HepG2 (cell line): ENCODE measurements around the gene DCLRE1C. TPM values are rescaled to one million over a fixed set of nuclear protein-coding genes. Genes with fewer than 3 reads are reported as not detected.
"Not testable (repeated sequence)": the region's sequence is repeated elsewhere in the genome, so short reads cannot be mapped to it uniquely, and the experiment has no call there.

Experiments used
- ATAC-seq: fragments of 200-7000 bp; cut with Tn5 transposase; 3 replicates; pipeline ENCODE4 v1.9.1; 2020; ENCODE audit warnings: mild to moderate bottlenecking, moderate library complexity
- BruUV-seq: library from RNA; stranded (reverse); fragments of 400-500 nt; replicated peaks from 2 replicates; lab custom pipeline; 2021; lab: Mats Ljungman, UMichigan
- CTCF ChIA-PET: fragments of 300-600 bp; formaldehyde crosslinking; extraction: SDS; loops from one replicate; lab custom pipeline; 2021; ENCODE audit warnings: low total read pairs, inconsistent platforms, low intra/inter-chr PET ratio; lab: Yijun Ruan, JAX
- POLR2A ChIA-PET: fragments of 350-600 bp; sonication (Branson Sonifier 250); formaldehyde crosslinking; loops from one replicate; lab custom pipeline; 2020; ENCODE audit warnings: antibody characterized with exemption, inconsistent platforms; lab: Yijun Ruan, JAX
- DNase-seq: peaks from one replicate; pipeline ENCODE4 v3.0.0-alpha.2; 2015; ENCODE audit warnings: low spot score
- FAIRE-seq: peaks from 3 replicates; lab custom pipeline; 2011; peaks lifted over from hg19 to GRCh38; lab: Jason Lieb, UNC
- H2AFZ ChIP-seq: one replicate; pipeline ENCODE4 v1.6.1; 2011; ENCODE audit warnings: low read length, inconsistent platforms
- H3K27ac ChIP-seq: fragments of 300-600 bp; 3 replicates; pipeline ENCODE4 v1.8.0; 2011; ENCODE audit warnings: mixed run types, mild to moderate bottlenecking, mixed read lengths, low read length, inconsistent platforms; ENCODE audit not compliant: insufficient read depth; ENCODE audit errors: extremely low read length
- H3K27me3 ChIP-seq, 2 experiments: fragments of 200-600 bp in 1 of 2; 2 replicates in 1 of 2; 3 replicates in 1 of 2; pipeline versions ENCODE4 v1.6.0 to v1.8.0; 2011; ENCODE audit warnings: low read length in 2 of 2, mild to moderate bottlenecking in 2 of 2, moderate library complexity in 2 of 2, inconsistent platforms in 1 of 2; ENCODE audit not compliant: insufficient read depth in 2 of 2, control insufficient read depth in 1 of 2
- H3K36me3 ChIP-seq, 2 experiments: fragments of 200-600 bp in 1 of 2; replicated peaks in 1 of 2; 2 replicates in 1 of 2; 3 replicates in 1 of 2; pipeline versions ENCODE4 v1.5.1 to v1.8.0; 2011; ENCODE audit warnings: low read length in 2 of 2, inconsistent platforms in 1 of 2; ENCODE audit not compliant: insufficient read depth in 2 of 2, control insufficient read depth in 1 of 2
- H3K4me1 ChIP-seq: 2 replicates; pipeline ENCODE4 v1.5.1; 2012; ENCODE audit warnings: low read length, inconsistent platforms; ENCODE audit not compliant: insufficient read depth
- H3K4me2 ChIP-seq: 2 replicates; pipeline ENCODE4 v1.6.0; 2011; ENCODE audit warnings: low read depth, low read length, inconsistent platforms
- H3K4me3 ChIP-seq, 3 experiments: fragments of 200-600 bp in 1 of 3; sonication (generic), shearing (Covaris generic) in 1 of 3; replicated peaks in 1 of 3; 2 replicates each; pipeline ENCODE4 v1.5.1; 2011 to 2016; ENCODE audit warnings: low read length in 3 of 3, inconsistent platforms in 2 of 3, low read depth in 2 of 3, mild to moderate bottlenecking in 2 of 3, control low read depth in 1 of 3, mixed read lengths in 1 of 3; ENCODE audit not compliant: insufficient read depth in 1 of 3
- H3K79me2 ChIP-seq: one replicate; pipeline ENCODE4 v1.6.1; 2011; ENCODE audit warnings: low read length, inconsistent platforms; ENCODE audit not compliant: insufficient read depth
- H3K9ac ChIP-seq: 2 replicates; pipeline ENCODE4 v1.6.0; 2011; ENCODE audit warnings: mild to moderate bottlenecking, low read depth, low read length, inconsistent platforms; ENCODE audit not compliant: insufficient read depth
- H3K9me3 ChIP-seq: 2 replicates; pipeline ENCODE4 v1.5.1; 2012; ENCODE audit warnings: mild to moderate bottlenecking, low read length
- H4K20me1 ChIP-seq: 2 replicates; pipeline ENCODE4 v1.6.0; 2011; ENCODE audit warnings: inconsistent platforms, mild to moderate bottlenecking, low read length, moderate library complexity; ENCODE audit not compliant: insufficient read depth
- CTCF ChIP-seq: sonication (generic); formaldehyde crosslinking; IDR thresholded peaks from 2 replicates; pipeline ENCODE4 v1.5.0; 2020; ENCODE audit warnings: mild to moderate bottlenecking, missing genetic modification reagents, moderate library complexity
- FOSL2 ChIP-seq: sonication (generic); formaldehyde crosslinking; IDR thresholded peaks from 2 replicates; pipeline ENCODE4 v1.4.0; 2020; ENCODE audit warnings: missing genetic modification reagents
- SAP130 ChIP-seq: IDR thresholded peaks from 2 replicates; pipeline ENCODE4 v1.6.1; 2016; ENCODE audit warnings: low read depth
- SMC3 ChIP-seq: IDR thresholded peaks from 2 replicates; pipeline ENCODE4 v1.6.1; 2011; ENCODE audit warnings: low read length, improper control_type of control experiment
- STAG1 ChIP-seq: sonication (generic); formaldehyde crosslinking; IDR thresholded peaks from 2 replicates; pipeline ENCODE4 v1.4.0; 2020; ENCODE audit warnings: missing genetic modification reagents
- ZGPAT ChIP-seq: IDR thresholded peaks from 2 replicates; pipeline ENCODE4 v1.6.1; 2016; ENCODE audit warnings: mild to moderate bottlenecking
- ZKSCAN8 ChIP-seq: IDR thresholded peaks from 2 replicates; pipeline ENCODE4 v1.6.1; 2016; ENCODE audit warnings: borderline replicate concordance, missing genetic modification reagents, missing compliant biosample characterization
- ZNF652 ChIP-seq: IDR thresholded peaks from 2 replicates; pipeline ENCODE4 v1.6.1; 2016; ENCODE audit warnings: low read depth, borderline replicate concordance
- WGBS: methylation state at CpG from one replicate; pipeline ENCODE4 v1.1.6; 2017; ENCODE audit warnings: low lambda C conversion rate; 5-methylcytosine and 5-hydroxymethylcytosine counted together
- in situ Hi-C: cut with HindIII; loops from 2 replicates; pipeline ENCODE4 v1.10.0; 2017; ENCODE audit warnings: low pct_unique_long_range_greater_than_20kb; ENCODE audit not compliant: extremely low pct_ligation_motif_present
- intact Hi-C: fragments of 100-400 bp; cut with micrococcal nuclease; formaldehyde crosslinking; loops from one replicate; pipeline ENCODE4 v1.10.0; 2022; ENCODE audit not compliant: unreplicated experiment
- polyA plus RNA-seq, 8 experiments: library from polyadenylated mRNA; depleted of rRNA in 3 of 8; stranded (reverse) in 7 of 8; unstranded in 1 of 8; fragments of >200 nt; fragmentation: Illumina TruSeq in 4 of 8; extraction: Trizol in 4 of 8; gene quantifications; 2 replicates each; pipeline versions ENCODE4 v1.2.1 to v1.2.3, GENCODE V29; 2011 to 2016; ENCODE audit warnings: low read depth in 4 of 8, missing spikeins in 1 of 8, mixed read lengths in 1 of 8; ENCODE audit not compliant: insufficient read depth in 1 of 8
- total RNA-seq, 5 experiments: library from RNA; depleted of rRNA; stranded (reverse); fragments of >200 nt; fragmentation: Illumina TruSeq; extraction: Trizol; gene quantifications; 2 replicates each; pipeline ENCODE4 v1.2.3, GENCODE V29; 2016; ENCODE audit warnings: low read depth in 1 of 5
- TF ChIP-seq, protein P1 (sequence below), 2 experiments: sonication (generic) in 1 of 2; formaldehyde crosslinking in 1 of 2; IDR thresholded peaks; 2 replicates each; pipeline versions ENCODE4 v1.4.0 to v1.6.1; 2018 to 2020; ENCODE audit warnings: missing genetic modification reagents in 2 of 2, borderline replicate concordance in 1 of 2, low read depth in 1 of 2, mild to moderate bottlenecking in 1 of 2, missing biosample characterization in 1 of 2

DCLRE1C gene
- total and polyA plus RNA-seq, 2 of the 13 experiments (the other 11 are each of a cell fraction or from before 2014, with no cell fraction given) = 3.0 to 10.3 TPM

DNA sequence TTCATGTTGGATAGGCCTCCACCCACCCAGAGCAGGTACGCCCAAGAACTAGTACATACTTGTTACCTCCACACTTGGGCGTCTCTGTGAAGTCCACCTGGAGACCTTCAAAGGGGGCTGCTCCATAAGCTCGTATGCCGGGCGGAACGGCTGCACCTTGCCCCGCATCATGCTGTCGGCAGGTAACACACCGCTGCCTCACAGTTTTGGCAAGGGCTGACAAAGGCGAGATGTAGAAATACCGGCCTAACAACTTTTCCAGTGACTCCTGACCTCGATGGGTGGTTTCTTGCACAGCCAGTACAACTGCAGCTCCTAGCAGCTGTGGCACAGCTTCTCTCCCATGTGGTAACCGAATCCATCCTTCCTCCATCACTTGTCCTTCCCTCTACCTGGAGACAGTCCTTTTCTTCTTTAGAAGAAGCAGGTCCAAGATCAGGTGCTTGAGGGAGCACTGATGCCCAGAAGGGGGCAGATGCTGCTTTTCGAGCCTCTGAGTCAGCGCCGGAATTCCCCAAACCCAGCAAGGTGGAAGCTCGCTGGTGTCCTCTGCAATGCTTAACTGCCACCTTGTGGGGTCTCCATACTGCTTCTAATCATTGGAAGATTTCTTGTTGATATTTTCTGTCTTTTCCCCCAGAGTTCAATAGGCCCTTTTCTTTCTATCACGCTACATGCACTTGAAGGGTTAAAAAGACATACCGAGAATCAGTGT, 37.3 kb upstream of the DCLRE1C start:
- intact Hi-C loops = loop anchor here (1.0 to 10.0 kb wide), 3 partner anchors 96 to 174 kb away; partner anchors contain the start of genes ACBD7 and NMT2
- 25% methylated on average over 9 of the region's 19 CpGs for WGBS
- BruUV-seq = not testable (repeated sequence)

More for the DNA sequence above, 37.3 kb upstream of the DCLRE1C start:
- H3K27ac ChIP-seq, ATAC-seq, H4K20me1 ChIP-seq, POLR2A ChIA-PET, H3K36me3 ChIP-seq, H3K9me3 ChIP-seq, H2AFZ ChIP-seq, H3K79me2 ChIP-seq, H3K9ac ChIP-seq: not testable (repeated sequence)
- Histone ChIP-seq H3K27me3 (peaks cover 0 to 11% of the 10 kb centered on the region in 2 experiments; a peak in 1 of 5 replicates), H3K4me1 (peaks cover 28% of the 10 kb centered on the region), H3K4me2 (peak overlapping the region; percentile 70), H3K4me3 (peak overlapping the region in 1 of 3 experiments; percentile 48; a peak in 1 of 6 replicates)
- TF ChIP-seq SMC3 (0 out of 2 replicates have a peak, but pooled peaks have one; percentile 11), ZKSCAN8 (CRISPR knock-in tag) (0 out of 2 replicates have a peak, but pooled peaks have one; percentile 30), ZGPAT (CRISPR knock-in tag) (0 out of 2 replicates have a peak, but pooled peaks have one; percentile 14), STAG1 (CRISPR knock-in tag) (peak; percentile 70), CTCF (peak; percentile 62), SAP130 (CRISPR knock-in tag) (peak; percentile 21), ZNF652 (peak; percentile 72; the same call in 1 of the 2 replicates), FOSL2 (CRISPR knock-in tag) (peak; percentile 77)
- TF ChIP-seq, protein P1, sequence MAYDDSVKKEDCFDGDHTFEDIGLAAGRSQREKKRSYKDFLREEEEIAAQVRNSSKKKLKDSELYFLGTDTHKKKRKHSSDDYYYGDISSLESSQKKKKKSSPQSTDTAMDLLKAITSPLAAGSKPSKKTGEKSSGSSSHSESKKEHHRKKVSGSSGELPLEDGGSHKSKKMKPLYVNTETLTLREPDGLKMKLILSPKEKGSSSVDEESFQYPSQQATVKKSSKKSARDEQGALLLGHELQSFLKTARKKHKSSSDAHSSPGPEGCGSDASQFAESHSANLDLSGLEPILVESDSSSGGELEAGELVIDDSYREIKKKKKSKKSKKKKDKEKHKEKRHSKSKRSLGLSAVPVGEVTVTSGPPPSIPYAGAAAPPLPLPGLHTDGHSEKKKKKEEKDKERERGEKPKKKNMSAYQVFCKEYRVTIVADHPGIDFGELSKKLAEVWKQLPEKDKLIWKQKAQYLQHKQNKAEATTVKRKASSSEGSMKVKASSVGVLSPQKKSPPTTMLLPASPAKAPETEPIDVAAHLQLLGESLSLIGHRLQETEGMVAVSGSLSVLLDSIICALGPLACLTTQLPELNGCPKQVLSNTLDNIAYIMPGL (CRISPR knock-in tag; IDR thresholded peaks at IDR 0.05; ENCODE audit: borderline replicate concordance in 1 of 2, low read depth in 1 of 2) = peak in 1 of 2 experiments; percentile 33; a peak in 1 of 4 replicates
- CTCF ChIA-PET = interaction anchor here (0.8 kb wide), 1 partner anchor 116 kb away, joined by 3 read pairs; no protein-coding TSS in a partner anchor
- in situ Hi-C loops = loop anchor here (10.0 kb wide), 1 partner anchor 114 kb away; no protein-coding TSS in a partner anchor
- FAIRE-seq = peak; percentile 8
- DNase-seq = peak; percentile 56
